HG03060 (cell line): ENCODE results near the gene SPATA7.
"Not testable (repeated sequence)": the region's sequence is repeated elsewhere in the genome, so short reads cannot be mapped to it uniquely, and the experiment has no call there.

ENCODE experiments used
- ATAC-seq: cut with Tn5 transposase; IDR thresholded peaks from one replicate; pipeline ENCODE4 v1.9.1; 2021; ENCODE audit warnings: low read depth, moderate number of reproducible peaks; ENCODE audit not compliant: unreplicated experiment

The SPATA7 gene

GRCh38 chr14:88385212-88386101, at the start of gene SPATA7:
SPATA7 (plus strand) TSS chr14:88385657; CDS start chr14:88385819, 162 bp downstream.
- peak; percentile 93 for ATAC-seq

- no peak for ATAC-seq
Measured at GRCh38 chr14:88340357-88340756, 45.1 kb upstream of the SPATA7 start.

GRCh38 chr14:88342980-88343379, 42.5 kb upstream of the SPATA7 start:
- no peak for ATAC-seq

GRCh38 chr14:88346048-88346639, 39.3 kb upstream of the SPATA7 start:
- ATAC-seq = no peak

- no peak for ATAC-seq
Measured at GRCh38 chr14:88348546-88348945, 36.9 kb upstream of the SPATA7 start.

GRCh38 chr14:88351966-88352691, 33.3 kb upstream of the SPATA7 start:
- no peak for ATAC-seq

- ATAC-seq = no peak
Measured at GRCh38 chr14:88352698-88353097, 32.8 kb upstream of the SPATA7 start.

GRCh38 chr14:88354358-88354757, 31.1 kb upstream of the SPATA7 start:
- no peak for ATAC-seq

GRCh38 chr14:88359500-88359899, 26.0 kb upstream of the SPATA7 start:
- ATAC-seq = no peak

GRCh38 chr14:88363644-88364043, 21.8 kb upstream of the SPATA7 start:
- ATAC-seq = no peak

- ATAC-seq = no peak
Measured at GRCh38 chr14:88364710-88365413, 20.6 kb upstream of the SPATA7 start.

- ATAC-seq = no peak
Measured at GRCh38 chr14:88369496-88369895, 16.0 kb upstream of the SPATA7 start.

- no peak for ATAC-seq
Measured at GRCh38 chr14:88379706-88380343, 5.6 kb upstream of the SPATA7 start.

- ATAC-seq = no peak
Measured at GRCh38 chr14:88380405-88380804, 5.1 kb upstream of the SPATA7 start.

- not testable (repeated sequence) for ATAC-seq
Measured at GRCh38 chr14:88381634-88382033, 3.8 kb upstream of the SPATA7 start.

GRCh38 chr14:88384718-88385117, 739 bp upstream of the SPATA7 start:
- ATAC-seq = no peak

GRCh38 chr14:88386256-88386794, 868 bp downstream of the SPATA7 start:
- no peak for ATAC-seq

GRCh38 chr14:88388741-88389282, 3.4 kb downstream of the SPATA7 start:
- no peak for ATAC-seq

GRCh38 chr14:88392609-88393008, 7.2 kb downstream of the SPATA7 start:
- no peak for ATAC-seq

- ATAC-seq = no peak
Measured at GRCh38 chr14:88411039-88411438, 25.6 kb downstream of the SPATA7 start.
